D341Med (cell line): ENCODE results near the gene MAPT.
"Not testable (repeated sequence)": the region's sequence is repeated elsewhere in the genome, so short reads cannot be mapped to it uniquely, and the experiment has no call there.

Experiments used
- DNase-seq: peaks from one replicate; pipeline ENCODE4 v3.0.0; 2012; ENCODE audit warnings: low spot score

Gene MAPT

GRCh38 chr17:45953561-45953960, 59.2 kb downstream of the MAPT start:
- no peak for DNase-seq

- DNase-seq, result no peak
Measured at GRCh38 chr17:45954914-45955313, 60.6 kb downstream of the MAPT start.

- no peak for DNase-seq
Measured at GRCh38 chr17:45955326-45955725, 61.0 kb downstream of the MAPT start.

GRCh38 chr17:45956090-45956489, 61.7 kb downstream of the MAPT start:
- DNase-seq, result no peak

- not testable (repeated sequence) for DNase-seq
Measured at GRCh38 chr17:45956746-45957145, 62.4 kb downstream of the MAPT start.

GRCh38 chr17:45958307-45958706, 64.0 kb downstream of the MAPT start:
- DNase-seq, result no peak

GRCh38 chr17:45958994-45959665, 64.8 kb downstream of the MAPT start:
- no peak for DNase-seq

DNA sequence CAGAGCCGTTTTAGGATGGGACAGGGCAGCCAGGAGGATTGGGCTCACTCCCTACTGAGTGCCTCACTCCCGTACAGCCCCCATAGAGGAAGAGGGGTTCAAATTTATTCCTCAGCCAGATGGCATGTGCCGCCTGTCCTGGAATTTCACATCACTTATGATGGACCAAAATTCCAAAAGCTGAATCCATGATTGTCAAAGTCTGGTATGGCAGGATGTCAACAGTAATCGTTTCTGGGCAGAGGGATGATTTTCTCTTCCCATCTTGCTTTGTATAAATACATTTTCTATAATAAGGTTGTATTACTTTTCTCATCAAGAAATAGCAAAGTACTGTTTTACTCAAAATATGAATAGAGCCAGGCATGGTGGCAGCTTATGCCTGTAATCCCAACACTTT, 66.0 kb downstream of the MAPT start:
- DNase-seq, result no peak

- DNase-seq, result no peak
Measured at GRCh38 chr17:45961206-45961605, 66.9 kb downstream of the MAPT start.

GRCh38 chr17:45962221-45962972, 68.0 kb downstream of the MAPT start:
- no peak for DNase-seq

GRCh38 chr17:45963283-45963682, 68.9 kb downstream of the MAPT start:
- DNase-seq, result no peak

DNA sequence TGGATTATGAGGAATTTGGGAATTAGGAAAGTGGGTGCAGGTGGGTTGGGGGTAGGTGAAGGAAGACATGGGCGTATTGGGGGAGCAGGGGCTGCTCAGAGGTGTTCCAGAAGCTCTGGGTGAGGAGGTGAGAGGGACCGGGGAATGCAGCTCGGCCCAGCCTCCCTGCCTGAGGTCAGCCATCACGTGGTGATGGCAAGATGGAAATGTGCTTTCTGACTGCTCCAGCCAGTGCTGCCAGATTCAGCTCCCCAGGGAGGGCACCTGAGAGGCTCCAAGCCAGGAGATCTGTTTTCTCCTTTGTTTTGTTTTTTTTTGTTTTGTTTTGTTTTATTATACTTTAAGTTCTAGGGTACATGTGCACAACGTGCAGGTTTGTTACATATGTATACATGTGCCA, 69.5 kb downstream of the MAPT start:
- no peak for DNase-seq

DNA sequence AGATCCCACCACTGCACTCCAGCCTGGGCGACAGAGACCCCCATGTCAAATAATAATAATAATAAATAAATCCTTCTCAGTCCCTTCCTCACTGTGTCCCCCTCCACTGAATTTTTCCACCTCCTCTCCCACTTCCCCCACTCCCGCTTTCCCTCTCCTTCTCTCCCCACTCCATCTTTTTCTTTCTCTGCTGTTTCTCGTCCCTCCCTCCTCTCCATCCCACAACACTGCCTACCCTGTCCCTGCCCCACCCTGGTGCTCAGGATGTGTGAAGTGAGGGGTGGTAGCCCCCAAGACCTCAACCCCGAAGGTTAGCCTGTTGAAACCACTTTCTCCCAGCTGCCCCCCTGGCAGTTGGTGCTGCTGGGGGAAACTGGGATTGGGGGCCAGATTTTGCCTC, 70.3 kb downstream of the MAPT start:
- DNase-seq, result no peak

- no peak for DNase-seq
Measured at GRCh38 chr17:45965812-45966211, 71.5 kb downstream of the MAPT start.

DNA sequence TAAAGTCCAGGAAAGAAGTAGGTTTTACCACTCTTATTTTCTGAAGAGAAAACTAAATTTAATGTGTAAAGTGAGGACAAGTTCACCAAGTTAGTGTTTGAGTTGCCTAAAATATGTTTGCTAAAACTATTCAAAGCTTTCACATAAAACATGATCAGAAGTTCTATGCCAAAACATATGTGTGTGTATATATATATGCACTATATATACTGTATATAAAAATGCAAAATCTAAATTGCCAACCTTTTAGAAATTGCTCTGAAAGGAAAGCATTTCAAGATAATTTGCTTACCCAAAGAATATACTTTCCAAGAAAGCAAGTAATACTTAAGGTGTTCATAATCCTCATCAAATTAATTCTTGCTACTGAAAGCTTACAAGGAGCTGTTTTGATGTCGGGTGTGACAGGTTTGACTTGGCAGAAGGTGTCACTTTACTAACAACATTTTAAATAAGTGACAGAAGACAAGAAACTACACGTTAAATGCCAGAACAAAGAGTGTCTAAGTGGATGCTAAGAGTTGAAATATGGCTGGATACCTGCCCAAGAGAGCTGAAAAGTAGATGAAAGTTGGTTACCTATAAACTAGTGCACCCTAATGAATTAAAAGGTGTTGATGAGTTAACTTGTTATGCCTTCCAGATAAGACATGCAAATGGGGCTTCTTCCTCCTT, 72.4 kb downstream of the MAPT start:
- DNase-seq, result no peak

DNA sequence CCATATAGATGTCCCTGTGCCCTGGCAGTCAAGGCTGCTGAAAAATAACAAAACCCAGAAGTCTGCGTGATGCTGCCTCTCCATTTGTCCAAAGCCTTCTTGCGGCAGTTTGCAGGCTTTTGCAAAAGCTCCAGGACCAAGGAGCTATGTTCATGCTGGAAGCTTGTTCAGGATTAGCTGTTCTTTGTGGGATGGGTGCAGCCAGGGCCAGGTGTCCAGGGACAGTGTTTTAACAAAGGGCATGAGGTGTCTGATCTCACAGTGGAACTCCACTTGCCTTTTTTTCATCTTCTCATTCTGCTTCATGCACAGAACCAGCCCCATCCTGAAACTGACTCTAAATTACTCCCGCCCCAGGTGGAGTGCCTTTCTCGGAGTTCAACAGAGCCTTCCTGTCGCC, 73.0 kb downstream of the MAPT start:
- no peak for DNase-seq

DNA sequence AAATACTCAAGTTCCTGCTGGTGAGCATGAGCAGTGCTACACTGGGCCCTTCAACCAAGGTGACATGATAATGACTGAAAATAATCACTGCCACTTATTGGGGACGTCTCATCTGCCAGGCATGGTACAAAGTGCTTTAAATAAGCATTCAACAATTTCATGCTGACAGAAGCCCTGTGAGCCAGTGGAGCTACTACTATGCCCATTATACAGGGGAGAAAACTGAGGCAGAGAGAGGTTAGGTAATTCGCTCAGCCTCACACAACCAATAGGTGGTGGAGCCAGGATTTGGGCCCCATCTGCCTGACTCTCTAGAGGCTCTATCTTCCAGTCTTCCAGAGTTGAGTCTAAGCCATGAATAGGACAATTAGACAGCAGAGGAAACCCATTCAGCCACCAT, 74.4 kb downstream of the MAPT start:
- no peak for DNase-seq

DNA sequence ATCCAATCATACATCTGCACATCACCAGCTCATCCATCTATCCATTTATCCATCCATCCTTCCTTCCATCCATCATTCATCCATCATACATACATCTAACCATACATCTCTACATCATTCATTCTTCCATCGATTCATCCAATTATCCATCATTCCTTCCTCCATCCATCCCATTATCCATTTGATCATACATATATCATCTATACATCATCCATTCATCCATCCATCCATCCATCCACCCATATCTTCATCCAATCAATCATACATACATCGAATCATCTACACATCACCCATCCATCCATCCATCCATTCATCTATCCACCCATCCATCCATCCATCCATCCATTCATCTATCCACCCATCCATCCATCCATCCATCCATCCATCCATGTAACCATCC, 75.4 kb downstream of the MAPT start:
- DNase-seq, result no peak

DNA sequence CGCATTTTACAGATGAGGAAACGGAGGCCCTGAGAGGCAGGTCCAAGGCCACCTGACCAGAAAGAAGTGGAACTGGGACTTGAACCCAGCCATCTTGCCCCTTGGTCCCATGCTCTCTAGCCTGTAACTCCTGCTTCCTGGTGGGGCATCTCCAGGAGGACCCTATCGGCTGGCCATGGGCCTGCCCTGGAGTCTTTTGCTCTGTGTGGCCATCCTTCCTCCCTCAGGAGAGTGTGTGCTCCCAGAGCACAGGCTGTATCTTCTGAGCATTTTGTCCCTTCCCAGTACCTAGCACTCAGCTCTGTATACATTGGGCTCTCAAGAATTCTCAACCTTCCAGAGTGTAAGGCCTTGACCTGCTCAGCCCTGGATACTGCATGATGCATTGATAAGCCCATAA, 76.3 kb downstream of the MAPT start:
- DNase-seq, result no peak

GRCh38 chr17:45971698-45972141, 77.4 kb downstream of the MAPT start:
- no peak for DNase-seq

- DNase-seq, result no peak
Measured at GRCh38 chr17:45972531-45972930, 78.2 kb downstream of the MAPT start.

- no peak for DNase-seq
Measured at GRCh38 chr17:45973099-45973780, 78.9 kb downstream of the MAPT start.
